IPS-18c (cell line): ENCODE measurements around the gene PSMG3.

Experiments
- H3K4me3 ChIP-seq: 2 replicates; pipeline ENCODE4 v1.7.0; 2013; ENCODE audit warnings: low read depth, mild to moderate bottlenecking, low read length, moderate library complexity; ENCODE audit not compliant: insufficient read depth
- H3K9me3 ChIP-seq: one replicate; pipeline ENCODE4 v1.6.1; 2013; ENCODE audit warnings: mild to moderate bottlenecking, low read length, moderate library complexity; ENCODE audit not compliant: control insufficient read depth, insufficient read depth

PSMG3 gene

DNA sequence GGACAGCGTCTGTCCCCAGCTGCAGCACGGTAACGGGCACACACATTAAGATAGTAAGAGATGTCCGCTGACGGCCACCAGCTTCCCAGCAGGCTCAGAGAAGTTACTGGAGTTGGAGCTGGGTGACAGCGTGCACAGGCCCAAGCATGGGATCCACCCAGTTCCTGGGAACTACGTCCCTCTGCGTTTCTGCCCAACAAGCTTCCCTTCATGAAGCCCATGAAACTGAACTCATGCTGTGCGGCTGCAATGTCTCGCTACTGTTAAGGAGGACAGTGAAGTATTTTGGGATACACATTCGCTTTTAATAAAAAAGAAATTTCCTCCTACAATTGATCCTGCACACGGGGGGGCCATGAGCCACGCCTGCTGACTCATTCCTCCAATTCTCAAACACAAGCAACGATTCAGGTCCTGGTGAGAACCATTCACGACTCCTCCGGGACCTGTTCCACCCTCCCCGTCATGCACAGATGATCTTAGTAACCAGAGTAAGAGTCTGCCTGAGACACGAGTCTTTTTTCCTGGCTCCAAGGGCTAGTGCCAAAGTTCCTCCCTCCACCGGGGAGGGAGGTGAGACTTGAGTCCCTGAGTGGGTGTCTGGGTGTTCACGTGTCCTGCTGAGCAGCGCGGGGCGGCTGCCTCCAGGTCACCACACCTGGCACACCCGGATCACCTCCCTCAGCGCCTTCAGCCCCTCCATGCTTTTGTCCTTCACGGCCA, 2.6 kb downstream of the PSMG3 start:
- Histone ChIP-seq H3K4me3 (no peak overlapping the region), H3K9me3 (peaks cover 2% of the 10 kb centered on the region)

DNA sequence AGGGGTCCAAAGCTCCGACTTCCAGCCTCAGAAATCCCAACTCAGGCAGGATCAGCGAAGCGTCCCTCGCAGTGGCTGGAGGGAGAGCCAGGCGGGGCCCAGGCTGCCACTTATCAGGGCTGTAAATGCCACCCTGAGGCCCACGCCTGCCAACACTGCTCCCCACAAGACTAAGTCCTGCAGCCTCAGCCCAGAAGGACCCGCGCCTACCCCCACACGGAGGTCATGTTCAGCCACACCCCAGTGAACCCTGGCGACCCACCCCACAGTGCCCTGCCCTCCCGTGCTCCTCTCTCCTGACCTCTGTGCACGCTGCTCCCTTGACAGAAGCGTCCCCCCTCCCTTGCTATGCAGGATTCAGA, 3.2 kb downstream of the PSMG3 start:
- Histone ChIP-seq H3K9me3 (peaks cover 2% of the 10 kb centered on the region), H3K4me3 (no peak overlapping the region)

DNA sequence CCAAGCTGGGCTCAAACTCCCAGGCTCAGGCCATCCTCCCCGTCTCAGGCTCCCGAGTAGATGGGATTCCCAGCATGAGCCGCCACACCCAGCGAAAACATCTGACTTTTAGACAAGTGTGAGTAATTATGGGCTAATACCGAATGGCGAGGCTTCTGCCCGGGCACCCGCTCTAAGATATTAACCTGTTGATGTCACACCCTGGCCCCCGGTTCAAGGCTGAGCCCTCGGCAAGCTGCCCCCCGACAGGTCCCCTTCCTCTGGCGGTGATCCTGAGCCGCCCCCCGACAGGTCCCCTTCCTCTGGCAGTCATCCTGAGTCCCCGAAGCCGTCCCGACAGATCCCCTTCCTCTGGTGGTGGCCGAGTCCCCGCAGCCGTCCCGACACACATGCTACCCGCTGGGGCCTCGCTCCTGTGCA, 5.2 kb downstream of the PSMG3 start:
- Histone ChIP-seq H3K9me3 (peaks cover 2% of the 10 kb centered on the region), H3K4me3 (no peak overlapping the region)

DNA sequence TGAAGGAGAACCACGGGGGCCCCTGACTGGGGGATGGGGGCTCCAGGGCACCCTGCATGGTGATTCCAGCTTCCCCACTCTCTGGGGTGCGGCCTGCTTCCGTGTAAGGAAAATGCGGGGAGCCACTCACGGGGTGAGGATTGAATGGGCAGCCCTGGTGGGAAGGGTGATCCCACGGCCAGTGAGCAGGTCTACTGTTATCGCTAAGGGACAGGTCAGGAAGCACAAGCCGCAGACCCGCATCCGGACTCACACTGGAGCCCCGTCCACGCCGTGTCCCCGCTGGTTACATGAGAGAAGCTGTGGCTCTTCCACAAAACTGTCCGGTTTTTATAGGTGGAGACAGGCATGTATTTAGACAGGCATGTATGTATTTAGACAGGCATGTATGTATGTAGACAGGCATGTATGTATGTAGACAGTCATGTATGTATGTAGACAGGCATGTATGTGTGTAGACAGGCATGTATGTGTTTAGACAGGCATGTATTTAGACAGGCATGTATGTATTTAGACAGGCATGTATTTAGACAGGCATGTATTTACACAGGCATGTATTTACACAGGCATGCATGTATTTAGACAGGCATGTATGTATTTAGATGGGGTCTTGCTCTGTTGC, 5.7 kb downstream of the PSMG3 start:
- Histone ChIP-seq H3K4me3 (no peak overlapping the region), H3K9me3 (no peaks in the 10 kb centered on the region)

DNA sequence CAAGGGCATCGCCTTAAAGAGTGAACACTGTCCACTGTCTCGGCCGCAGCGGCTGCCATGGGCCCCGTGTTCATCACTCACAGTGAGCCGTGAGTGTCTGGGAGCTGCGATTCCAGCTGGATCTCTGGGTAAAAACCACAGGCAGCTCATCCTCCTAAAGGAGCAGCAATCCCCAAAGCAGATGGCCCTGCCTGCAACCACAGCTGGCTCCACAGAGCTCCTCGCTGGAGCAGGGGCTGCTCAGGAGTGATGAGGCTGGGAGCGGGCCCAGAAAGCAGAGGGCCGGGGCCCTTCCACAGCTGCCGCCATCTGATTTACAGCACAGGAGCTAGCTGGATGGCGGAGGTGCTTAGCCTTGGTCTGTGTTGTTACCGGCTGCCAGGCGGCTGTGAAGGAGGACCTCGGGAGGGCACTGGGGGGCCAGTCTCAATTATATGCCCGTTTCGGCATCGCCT, 7.2 kb downstream of the PSMG3 start:
- H3K9me3 ChIP-seq: no peaks in the 10 kb centered on the region
- H3K4me3 ChIP-seq: no peak overlapping the region

DNA sequence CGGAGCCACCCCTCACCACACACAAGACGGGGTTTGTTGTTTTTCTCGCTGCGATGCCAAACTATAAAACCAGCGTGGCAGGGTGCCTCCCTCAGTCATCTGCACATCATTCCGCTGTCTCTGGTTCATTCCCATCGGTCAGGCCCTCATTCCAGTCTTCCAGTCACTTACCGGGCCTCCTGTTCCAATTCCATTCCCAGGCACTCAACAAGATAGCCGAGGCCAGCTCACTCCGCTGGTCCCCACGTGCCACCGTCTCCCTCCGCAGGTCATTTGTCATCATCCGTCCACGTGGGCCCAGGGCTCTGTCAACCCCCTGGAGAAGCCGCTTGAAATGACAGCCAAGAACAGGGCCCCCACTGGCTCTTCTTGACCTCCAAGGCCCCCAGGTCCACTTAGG, 7.7 kb downstream of the PSMG3 start:
- H3K4me3 ChIP-seq: no peak overlapping the region
- H3K9me3 ChIP-seq: no peaks in the 10 kb centered on the region

DNA sequence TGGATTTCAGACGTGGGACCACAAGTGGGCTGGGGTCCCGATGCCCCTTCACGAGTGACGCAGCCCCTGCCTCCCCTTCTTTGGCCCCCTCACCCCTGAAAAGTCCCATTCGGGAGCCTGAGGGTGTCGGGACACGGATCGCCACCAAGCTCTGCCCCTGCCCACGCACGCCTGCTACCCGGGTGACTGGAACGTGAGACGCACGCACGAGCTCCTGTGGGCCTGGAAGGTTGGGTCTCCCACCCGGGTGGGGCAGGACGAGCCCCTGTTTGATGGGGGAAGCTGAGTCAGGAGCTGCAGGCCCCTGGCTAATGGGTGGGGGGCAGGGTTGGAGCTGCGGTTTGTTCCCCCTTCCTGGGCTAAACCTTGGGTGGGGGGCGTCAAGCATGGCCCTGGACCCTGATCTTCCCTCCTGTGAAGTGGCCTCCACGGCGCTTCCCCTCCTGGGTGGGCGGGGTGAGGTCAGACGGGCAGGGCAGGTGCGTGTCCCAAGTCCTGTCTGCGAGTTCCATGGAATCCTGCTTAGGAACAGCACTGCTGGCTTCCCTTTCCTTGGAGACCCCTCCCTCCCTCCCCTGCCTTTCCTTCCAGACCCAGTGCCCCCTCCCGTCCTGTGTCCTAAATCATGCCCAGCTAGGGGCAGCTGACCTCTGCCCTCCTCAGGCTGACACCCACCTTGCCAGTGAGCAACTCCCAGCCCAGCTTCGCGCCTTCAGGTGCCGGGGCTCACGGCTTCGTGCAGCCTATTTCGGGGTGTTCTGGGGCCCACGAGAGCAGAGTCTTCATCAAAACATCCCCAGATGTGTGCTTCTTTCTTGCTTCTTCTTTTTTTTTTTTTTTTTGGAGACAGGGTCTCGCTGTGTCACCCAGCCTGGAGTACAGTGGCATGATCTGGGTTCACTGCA, 8.5 kb downstream of the PSMG3 start:
- Histone ChIP-seq H3K9me3 (no peaks in the 10 kb centered on the region), H3K4me3 (no peak overlapping the region)

DNA sequence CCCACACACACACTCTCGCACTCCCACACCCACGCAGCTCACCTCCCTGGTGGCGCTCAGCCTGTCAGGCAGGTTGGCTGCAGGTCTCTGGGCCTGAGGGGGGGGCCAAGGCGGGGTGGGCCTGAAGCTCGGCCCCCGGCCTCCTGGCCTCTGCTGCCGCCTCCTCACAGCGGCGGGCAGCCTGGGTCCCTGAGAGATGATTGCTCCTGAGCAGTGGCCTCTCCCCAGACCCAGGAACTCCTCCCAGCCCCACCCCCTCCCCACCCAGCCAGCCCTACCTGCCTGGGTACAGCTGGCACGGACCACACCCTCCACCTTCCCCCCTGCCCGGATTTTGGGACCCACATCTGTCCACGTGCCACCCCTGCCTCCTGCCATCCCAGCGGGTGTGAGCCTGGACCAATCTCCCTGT, 9.2 kb downstream of the PSMG3 start:
- no peaks in the 10 kb centered on the region for H3K9me3 ChIP-seq
- H3K4me3 ChIP-seq: no peak overlapping the region

DNA sequence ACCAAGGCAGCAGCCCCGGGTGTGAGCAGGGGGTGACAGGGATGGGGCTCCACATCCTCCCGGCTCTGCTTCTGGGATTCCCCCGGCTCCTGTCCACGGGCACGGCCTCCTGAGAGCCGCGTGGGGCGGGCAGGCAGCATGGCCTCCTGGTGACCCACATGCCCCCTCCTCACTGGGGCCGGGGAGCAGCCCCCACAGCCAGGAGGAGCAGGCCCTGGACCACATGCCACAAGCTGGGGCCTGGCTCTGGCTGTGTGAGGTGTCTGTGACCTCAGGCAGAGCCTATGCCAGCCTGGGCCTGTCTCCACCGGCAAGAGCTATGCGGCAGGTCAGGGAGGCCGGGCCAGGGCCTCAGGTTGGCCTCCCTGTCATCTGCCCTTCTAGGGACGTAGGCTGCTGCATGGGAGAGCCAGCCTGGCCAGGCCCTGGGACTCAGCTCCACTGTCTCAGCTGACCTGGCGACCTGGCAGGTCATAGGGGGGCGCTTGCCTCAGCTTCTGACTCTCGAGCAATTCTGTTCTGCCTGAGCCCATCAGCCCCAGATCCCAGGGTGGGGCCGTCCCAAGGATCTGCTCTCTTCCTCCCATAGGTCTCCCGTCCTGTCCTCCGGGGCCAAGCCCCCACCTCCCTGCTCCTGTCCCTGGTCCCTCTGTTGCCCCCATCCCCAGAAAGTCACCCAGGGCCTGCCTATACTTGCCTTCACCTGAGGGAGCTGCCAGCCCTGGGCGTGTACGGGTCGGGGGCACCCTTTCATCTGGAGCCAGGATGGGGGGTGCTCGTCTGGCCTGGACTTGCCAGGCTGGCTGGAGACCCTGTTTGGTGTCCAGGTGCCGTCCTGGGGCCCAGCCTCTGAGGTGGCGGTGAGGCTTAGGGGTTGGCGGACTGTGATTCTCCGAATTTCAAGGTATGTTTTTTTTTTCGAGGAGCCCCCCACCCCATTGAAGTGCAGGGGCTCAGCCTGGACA, 9.9 kb downstream of the PSMG3 start:
- Histone ChIP-seq H3K9me3 (no peaks in the 10 kb centered on the region), H3K4me3 (no peak overlapping the region)

DNA sequence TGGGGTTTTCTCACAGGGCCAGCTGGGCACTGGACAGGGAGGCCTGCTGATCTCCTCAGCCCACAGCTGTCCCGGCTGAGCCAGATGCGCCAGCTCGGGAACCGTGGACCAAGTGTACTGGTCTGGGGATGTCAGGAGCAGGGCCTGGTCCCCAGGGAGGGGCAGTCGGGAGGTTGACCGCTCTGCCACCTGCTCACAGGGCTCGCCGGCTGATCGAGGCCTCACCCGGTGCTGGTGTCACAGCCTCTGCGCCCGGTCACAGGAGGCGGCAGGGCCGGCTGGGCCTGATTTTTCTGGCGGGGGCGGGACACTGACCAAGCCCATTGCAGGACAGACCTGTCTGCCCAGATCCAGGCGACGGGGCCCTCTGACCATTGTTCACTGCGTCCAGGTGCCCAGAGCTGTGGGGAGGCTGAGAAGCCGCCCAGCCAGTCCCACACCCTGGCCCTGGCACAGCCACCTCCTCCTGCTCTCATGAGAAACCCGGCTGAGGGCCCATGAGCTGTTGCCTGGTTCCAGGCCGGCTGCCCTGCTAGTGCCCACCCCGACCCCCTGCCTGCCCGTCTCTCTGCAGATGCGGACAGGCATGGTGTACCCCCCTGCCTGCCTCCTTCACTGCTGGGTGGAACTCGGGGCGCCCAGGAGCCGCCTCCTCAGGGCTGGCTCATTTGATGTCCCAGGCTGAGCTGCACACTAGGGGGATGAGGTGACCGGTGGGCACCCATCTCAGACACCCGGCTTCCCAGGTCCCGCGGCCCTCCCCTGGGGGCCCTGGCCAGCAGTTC, 10.8 kb downstream of the PSMG3 start:
- no peak overlapping the region for H3K4me3 ChIP-seq
- H3K9me3 ChIP-seq: no peaks in the 10 kb centered on the region

DNA sequence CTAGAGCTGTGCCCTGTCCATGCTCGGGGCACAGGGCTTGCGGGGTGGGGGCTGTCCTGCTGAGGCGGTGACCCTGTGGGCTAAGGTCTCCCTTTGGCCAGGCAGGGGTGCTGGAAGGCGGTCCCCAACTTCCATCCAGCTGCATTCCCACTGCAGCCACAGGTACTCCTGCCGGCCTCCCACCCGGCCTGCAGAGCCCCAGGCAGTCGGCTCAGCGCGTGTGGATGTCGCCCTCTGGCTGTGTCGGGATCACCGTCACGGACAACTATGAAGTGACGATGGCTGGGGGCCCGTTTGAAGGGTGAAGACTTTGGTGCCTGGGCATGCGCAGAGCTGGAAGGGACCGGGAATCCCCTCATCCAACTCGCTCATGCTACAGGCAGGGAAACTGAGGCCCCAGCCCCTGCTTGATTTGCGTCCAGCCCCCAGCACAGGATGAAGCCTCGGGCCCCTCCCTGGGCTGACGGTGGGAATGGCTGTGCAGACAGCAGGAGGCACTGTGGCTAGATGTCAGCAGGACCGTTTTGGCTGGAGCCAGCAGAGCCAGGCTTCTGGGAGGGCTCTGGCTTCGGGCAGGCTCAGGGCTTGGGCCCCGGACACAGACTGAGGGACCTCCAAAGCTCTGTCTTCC, 11.5 kb downstream of the PSMG3 start:
- H3K4me3 ChIP-seq: no peak overlapping the region

DNA sequence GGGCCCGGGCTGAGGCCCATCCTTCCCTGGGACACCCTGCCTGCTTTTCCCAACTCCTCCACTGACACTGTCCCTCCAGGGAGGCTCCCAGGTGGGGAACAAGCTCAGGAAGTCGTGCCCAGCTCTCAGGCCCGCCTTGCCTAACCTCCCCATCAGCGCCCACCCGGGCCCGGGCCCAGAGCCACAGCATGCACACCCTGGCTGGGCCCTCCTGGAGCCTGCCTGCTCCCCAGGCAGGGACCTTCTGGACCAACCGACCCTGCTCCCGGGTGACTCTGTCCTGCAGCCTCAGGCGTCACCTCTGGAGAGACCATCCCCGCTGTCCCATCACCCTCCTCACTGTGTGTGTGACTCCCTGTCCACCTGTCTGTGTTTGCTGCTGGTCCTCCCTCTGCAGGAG, 12.1 kb downstream of the PSMG3 start:
- no peak overlapping the region for H3K4me3 ChIP-seq
- H3K9me3 ChIP-seq: no peaks in the 10 kb centered on the region

More for the DNA sequence above, 11.5 kb downstream of the PSMG3 start:
- H3K9me3 ChIP-seq: no peaks in the 10 kb centered on the region

DNA sequence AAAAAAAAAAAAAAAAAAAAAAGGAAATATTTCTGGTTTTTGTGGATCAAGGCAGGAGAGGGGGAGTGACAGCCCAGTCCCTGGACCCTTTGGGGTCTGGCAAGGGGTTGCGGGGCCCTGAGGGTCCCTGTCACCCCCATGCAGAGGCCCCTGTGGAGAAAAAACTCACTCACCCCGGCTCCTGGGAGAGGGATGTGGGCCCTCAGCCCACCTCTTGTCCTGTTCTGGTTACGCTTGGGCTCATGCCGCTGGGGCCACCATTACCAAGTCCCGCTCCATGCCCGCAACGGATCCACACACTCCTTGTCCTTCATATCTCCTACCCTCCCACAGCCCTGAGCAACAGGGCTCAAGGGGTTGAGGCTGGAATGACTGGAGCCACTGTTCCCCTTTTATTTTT, 12.8 kb downstream of the PSMG3 start:
- no peak overlapping the region for H3K4me3 ChIP-seq
- no peaks in the 10 kb centered on the region for H3K9me3 ChIP-seq

DNA sequence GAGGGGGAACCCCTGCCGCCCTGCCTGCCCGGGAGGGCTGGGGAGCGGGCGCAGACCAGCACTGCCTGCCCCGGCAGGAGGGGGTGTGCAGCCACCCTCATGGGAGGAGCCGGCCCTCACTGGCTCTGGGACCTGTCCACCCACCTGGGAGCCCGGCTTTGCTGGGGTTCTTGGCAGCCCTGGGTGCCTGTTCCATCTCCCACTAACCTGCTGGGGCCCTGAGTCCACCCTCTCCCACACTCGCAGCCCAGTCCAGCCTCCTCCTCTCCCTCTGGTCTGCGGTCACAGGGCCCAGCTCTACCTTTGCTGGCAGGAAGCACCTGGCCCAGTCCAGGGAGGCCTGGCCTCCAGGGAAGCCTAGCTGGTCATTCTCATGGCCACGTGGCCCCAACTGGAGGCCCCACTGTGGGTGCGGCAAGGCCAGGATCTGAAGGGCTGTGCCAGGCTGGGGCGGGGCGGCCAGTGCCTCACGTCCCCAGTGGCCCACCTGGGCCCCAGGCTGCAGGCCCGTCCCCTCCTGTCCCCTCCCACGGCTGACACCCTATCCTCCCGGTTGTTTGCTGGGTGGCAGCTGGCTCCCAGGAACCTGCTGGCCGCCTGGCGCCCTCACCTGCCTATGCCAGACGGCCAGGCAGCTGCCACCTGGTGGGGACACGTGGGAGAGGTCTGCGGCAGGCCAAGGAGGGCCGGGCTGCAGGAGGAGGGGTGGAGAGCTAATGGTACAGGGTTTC, 13.9 kb downstream of the PSMG3 start, which contains the start of gene TMEM184A:
TSS of gene TMEM184A (minus strand) at position 393 of the 731 bp plus-strand sequence. CDS start 721 bp downstream, outside the sequence.
- no peak within 1 kb of the TSS for H3K4me3 ChIP-seq
- H3K9me3 ChIP-seq: no peaks in the 10 kb centered on the region
